A673 (cell line): ENCODE results near the gene GSDME. TPM values are rescaled to one million over a fixed set of nuclear protein-coding genes. Genes with fewer than 3 reads are reported as not detected.

ENCODE experiments used
- BruUV-seq: library from RNA; stranded (reverse); fragments of 400-500 nt; replicated peaks from 2 replicates; lab custom pipeline; 2021; lab: Mats Ljungman, UMichigan
- CTCF ChIA-PET: fragments of 300-600 bp; sonication (Branson Sonifier 250); formaldehyde crosslinking; loops from one replicate; lab custom pipeline; 2022; ENCODE audit warnings: antibody characterized with exemption; lab: Charles Lee
- POLR2A ChIA-PET: fragments of 300-600 bp; sonication (Branson Sonifier 250); formaldehyde crosslinking; loops from one replicate; lab custom pipeline; 2022; ENCODE audit warnings: antibody characterized with exemption; ENCODE audit not compliant: low non-redundant PET; lab: Charles Lee
- DNase-seq: peaks from one replicate; pipeline ENCODE4 v3.0.0-alpha.2; 2015; ENCODE audit warnings: low spot score
- H3K27ac ChIP-seq: fragments of 200-600 bp; sonication (generic); 2 replicates; pipeline ENCODE4 v1.5.1; 2016; ENCODE audit warnings: mixed run types, low read depth, mild to moderate bottlenecking, mixed read lengths, antibody characterized with exemption, low read length; ENCODE audit not compliant: poor library complexity, severe bottlenecking
- H3K27me3 ChIP-seq: fragments of 200-600 bp; sonication (generic); replicated peaks from 2 replicates; pipeline ENCODE4 v1.6.1; 2017; ENCODE audit warnings: mixed run types, low read depth, mild to moderate bottlenecking, mixed read lengths, antibody characterized with exemption, low read length; ENCODE audit not compliant: insufficient read depth, poor library complexity
- H3K36me3 ChIP-seq: fragments of 200-600 bp; sonication (generic); 2 replicates; pipeline ENCODE4 v1.6.1; 2016; ENCODE audit warnings: mixed run types, mild to moderate bottlenecking, mixed read lengths, antibody characterized with exemption, low read length; ENCODE audit not compliant: insufficient read depth, poor library complexity, severe bottlenecking
- H3K4me1 ChIP-seq: fragments of 200-600 bp; sonication (generic); 2 replicates; pipeline ENCODE4 v1.6.1; 2017; ENCODE audit warnings: mixed run types, mild to moderate bottlenecking, mixed read lengths, antibody characterized with exemption, low read length; ENCODE audit not compliant: insufficient read depth, poor library complexity, severe bottlenecking
- H3K4me3 ChIP-seq: fragments of 200-600 bp; sonication (generic); 2 replicates; pipeline ENCODE4 v1.5.1; 2016; ENCODE audit warnings: low read depth, mixed run types, mild to moderate bottlenecking, mixed read lengths, low read length; ENCODE audit not compliant: poor library complexity, severe bottlenecking
- H3K9me3 ChIP-seq: fragments of 200-600 bp; sonication (generic); 2 replicates; pipeline ENCODE4 v1.6.1; 2016; ENCODE audit warnings: mixed run types, low read depth, mild to moderate bottlenecking, mixed read lengths, antibody characterized with exemption, low read length; ENCODE audit not compliant: poor library complexity, severe bottlenecking
- CTCF ChIP-seq: fragments of 300-800, 200-600 bp; sonication (generic); conservative IDR thresholded peaks from 2 replicates; pipeline ENCODE4 v1.5.1; 2017; ENCODE audit warnings: low read depth, mild to moderate bottlenecking, antibody characterized with exemption, low read length, moderate library complexity, mixed read lengths
- EZH2 ChIP-seq: fragments of 200-600 bp; sonication (generic); IDR thresholded peaks from 2 replicates; pipeline ENCODE4 v1.6.1; 2017; ENCODE audit warnings: borderline replicate concordance, low read depth, mild to moderate bottlenecking, mixed read lengths, antibody characterized with exemption, low read length; ENCODE audit not compliant: poor library complexity, severe bottlenecking
- intact Hi-C: fragments of 100-400 bp; cut with micrococcal nuclease; formaldehyde crosslinking; loops from one replicate; pipeline ENCODE4 v1.10.0; 2022; ENCODE audit not compliant: unreplicated experiment
- total RNA-seq: library from RNA; stranded (reverse); gene quantifications from 2 replicates; pipeline ENCODE4 v1.2.3, GENCODE V29; 2021

Gene GSDME
- total RNA-seq, 1 experiment from 2014 or later = 0.77 TPM

GRCh38 chr7:24783698-24784097, 26.4 kb upstream of the GSDME start:
- POLR2A ChIA-PET = interaction anchor here (0.6 kb wide), 1 partner anchor 29 kb away, joined by 5 read pairs; no protein-coding TSS in a partner anchor
- Histone ChIP-seq H3K27ac (no peak overlapping the region), H3K4me3 (no peak overlapping the region), H3K27me3 (no peaks in the 10 kb centered on the region), H3K4me1 (peaks cover 6% of the 10 kb centered on the region), H3K9me3 (no peaks in the 10 kb centered on the region), H3K36me3 (no peaks in the 10 kb centered on the region)
- no TSS peak for BruUV-seq
- intact Hi-C loops = no loop called here
- CTCF ChIA-PET = no interaction called here
- TF ChIP-seq EZH2 (no peak), CTCF (no peak)
- DNase-seq = no peak

- DNase-seq = no peak
- H3K4me3 ChIP-seq = no peak overlapping the region
- H3K4me1 ChIP-seq = peaks cover 6% of the 10 kb centered on the region
- no peaks in the 10 kb centered on the region for H3K27me3 ChIP-seq
- no peaks in the 10 kb centered on the region for H3K36me3 ChIP-seq
- no TSS peak for BruUV-seq
- POLR2A ChIA-PET = no interaction called here
- H3K27ac ChIP-seq = no peak overlapping the region
- intact Hi-C loops = no loop called here
- H3K9me3 ChIP-seq = no peaks in the 10 kb centered on the region
- CTCF ChIA-PET = no interaction called here
- TF ChIP-seq EZH2 (no peak), CTCF (no peak)
Observed at GRCh38 chr7:24781106-24781505, 23.8 kb upstream of the GSDME start.

- H3K27ac ChIP-seq = no peak overlapping the region
- DNase-seq = no peak
- no peaks in the 10 kb centered on the region for H3K9me3 ChIP-seq
- ChIA-PET CTCF (no interaction called here), POLR2A (no interaction called here)
- BruUV-seq = no TSS peak
- no peaks in the 10 kb centered on the region for H3K27me3 ChIP-seq
- TF ChIP-seq CTCF = no peak
- TF ChIP-seq EZH2 = no peak
- no peak overlapping the region for H3K4me3 ChIP-seq
- H3K4me1 ChIP-seq = peaks cover 6% of the 10 kb centered on the region
- intact Hi-C loops = no loop called here
- H3K36me3 ChIP-seq = no peaks in the 10 kb centered on the region
Observed at GRCh38 chr7:24779283-24779655, 22.0 kb upstream of the GSDME start.
